WERI-Rb-1 (cell line): ENCODE results near the gene HOXD4.

Experiments
- DNase-seq: peaks from one replicate; pipeline ENCODE4 v3.0.0-alpha.2; 2020
- H3K27ac ChIP-seq: fragments of 250-450 bp; sonication (Bioruptor Pico); 2 replicates; pipeline ENCODE4 v1.5.1; 2020; ENCODE audit warnings: mild to moderate bottlenecking, moderate library complexity
- H3K27me3 ChIP-seq: fragments of 250-450 bp; sonication (Bioruptor Pico); 2 replicates; pipeline ENCODE4 v1.5.1; 2021; ENCODE audit warnings: mild to moderate bottlenecking, low read depth, moderate library complexity; ENCODE audit not compliant: insufficient read depth, severe bottlenecking
- H3K36me3 ChIP-seq: fragments of 250-450 bp; sonication (Bioruptor Pico); 2 replicates; pipeline ENCODE4 v1.5.1; 2020; ENCODE audit warnings: mild to moderate bottlenecking, moderate library complexity
- H3K4me3 ChIP-seq: 2 replicates; pipeline ENCODE4 v1.5.1; 2011; ENCODE audit warnings: low read depth, mild to moderate bottlenecking, control low read depth, low read length
- H3K9me3 ChIP-seq: fragments of 250-450 bp; sonication (Bioruptor Pico); 2 replicates; pipeline ENCODE4 v1.5.1; 2021; ENCODE audit warnings: mild to moderate bottlenecking, moderate library complexity; ENCODE audit not compliant: severe bottlenecking
- TF ChIP-seq, protein P1 (sequence below): IDR thresholded peaks from 2 replicates; pipeline ENCODE4 v1.5.1; 2011; ENCODE audit warnings: low read depth, mild to moderate bottlenecking, control low read depth, inconsistent platforms, low read length

Gene HOXD4

GRCh38 chr2:176167398-176167797 is 16.0 kb downstream of the HOXD4 start:
- DNase-seq = no peak
- TF ChIP-seq, protein P1, sequence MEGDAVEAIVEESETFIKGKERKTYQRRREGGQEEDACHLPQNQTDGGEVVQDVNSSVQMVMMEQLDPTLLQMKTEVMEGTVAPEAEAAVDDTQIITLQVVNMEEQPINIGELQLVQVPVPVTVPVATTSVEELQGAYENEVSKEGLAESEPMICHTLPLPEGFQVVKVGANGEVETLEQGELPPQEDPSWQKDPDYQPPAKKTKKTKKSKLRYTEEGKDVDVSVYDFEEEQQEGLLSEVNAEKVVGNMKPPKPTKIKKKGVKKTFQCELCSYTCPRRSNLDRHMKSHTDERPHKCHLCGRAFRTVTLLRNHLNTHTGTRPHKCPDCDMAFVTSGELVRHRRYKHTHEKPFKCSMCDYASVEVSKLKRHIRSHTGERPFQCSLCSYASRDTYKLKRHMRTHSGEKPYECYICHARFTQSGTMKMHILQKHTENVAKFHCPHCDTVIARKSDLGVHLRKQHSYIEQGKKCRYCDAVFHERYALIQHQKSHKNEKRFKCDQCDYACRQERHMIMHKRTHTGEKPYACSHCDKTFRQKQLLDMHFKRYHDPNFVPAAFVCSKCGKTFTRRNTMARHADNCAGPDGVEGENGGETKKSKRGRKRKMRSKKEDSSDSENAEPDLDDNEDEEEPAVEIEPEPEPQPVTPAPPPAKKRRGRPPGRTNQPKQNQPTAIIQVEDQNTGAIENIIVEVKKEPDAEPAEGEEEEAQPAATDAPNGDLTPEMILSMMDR = no peak
- Histone ChIP-seq H3K27me3 (peaks cover 89% of the 10 kb centered on the region), H3K36me3 (no peaks in the 10 kb centered on the region), H3K9me3 (peaks cover 28% of the 10 kb centered on the region), H3K4me3 (no peak overlapping the region), H3K27ac (no peak overlapping the region)

GRCh38 chr2:176169181-176169580 is 17.8 kb downstream of the HOXD4 start:
- Histone ChIP-seq H3K27ac (no peak overlapping the region), H3K27me3 (peaks cover 89% of the 10 kb centered on the region), H3K36me3 (no peaks in the 10 kb centered on the region), H3K9me3 (peaks cover 32% of the 10 kb centered on the region), H3K4me3 (no peak overlapping the region)
- TF ChIP-seq, protein P1 = no peak
- DNase-seq = no peak

GRCh38 chr2:176169711-176170110 is 18.4 kb downstream of the HOXD4 start:
- TF ChIP-seq, protein P1 = no peak
- H3K27me3 ChIP-seq = peaks cover 86% of the 10 kb centered on the region
- DNase-seq = no peak
- peaks cover 29% of the 10 kb centered on the region for H3K9me3 ChIP-seq
- H3K4me3 ChIP-seq = no peak overlapping the region
- no peak overlapping the region for H3K27ac ChIP-seq
- no peaks in the 10 kb centered on the region for H3K36me3 ChIP-seq

GRCh38 chr2:176170602-176171305 is 19.4 kb downstream of the HOXD4 start:
- peaks cover 83% of the 10 kb centered on the region for H3K27me3 ChIP-seq
- no peaks in the 10 kb centered on the region for H3K36me3 ChIP-seq
- no peak overlapping the region for H3K4me3 ChIP-seq
- no peak overlapping the region for H3K27ac ChIP-seq
- peaks cover 18% of the 10 kb centered on the region for H3K9me3 ChIP-seq
- no peak for DNase-seq
- TF ChIP-seq, protein P1 = no peak

GRCh38 chr2:176171351-176172006 is 20.1 kb downstream of the HOXD4 start:
- TF ChIP-seq, protein P1 = no peak
- H3K4me3 ChIP-seq = no peak overlapping the region
- no peak overlapping the region for H3K27ac ChIP-seq
- no peak for DNase-seq
- H3K36me3 ChIP-seq = no peaks in the 10 kb centered on the region
- peaks cover 18% of the 10 kb centered on the region for H3K9me3 ChIP-seq
- peaks cover 78% of the 10 kb centered on the region for H3K27me3 ChIP-seq
